Forelimb muscle (tissue), 1 donor: Measurements from ENCODE around the gene SH2D6. TPM values are rescaled to one million over a fixed set of nuclear protein-coding genes. Genes with fewer than 3 reads are reported as not detected.

Experiments
- DNase-seq: peaks from one replicate; pipeline ENCODE4 v3.0.0-alpha.2; 2013; ENCODE audit warnings: low read depth
- polyA plus RNA-seq: library from polyadenylated mRNA; unstranded; fragments of 120-200 nt; gene quantifications from one replicate; pipeline ENCODE4 v1.2.1, GENCODE V29; 2013; ENCODE audit not compliant: insufficient read length

Gene SH2D6
- polyA plus RNA-seq, 1 donor = 0.80 TPM

DNA sequence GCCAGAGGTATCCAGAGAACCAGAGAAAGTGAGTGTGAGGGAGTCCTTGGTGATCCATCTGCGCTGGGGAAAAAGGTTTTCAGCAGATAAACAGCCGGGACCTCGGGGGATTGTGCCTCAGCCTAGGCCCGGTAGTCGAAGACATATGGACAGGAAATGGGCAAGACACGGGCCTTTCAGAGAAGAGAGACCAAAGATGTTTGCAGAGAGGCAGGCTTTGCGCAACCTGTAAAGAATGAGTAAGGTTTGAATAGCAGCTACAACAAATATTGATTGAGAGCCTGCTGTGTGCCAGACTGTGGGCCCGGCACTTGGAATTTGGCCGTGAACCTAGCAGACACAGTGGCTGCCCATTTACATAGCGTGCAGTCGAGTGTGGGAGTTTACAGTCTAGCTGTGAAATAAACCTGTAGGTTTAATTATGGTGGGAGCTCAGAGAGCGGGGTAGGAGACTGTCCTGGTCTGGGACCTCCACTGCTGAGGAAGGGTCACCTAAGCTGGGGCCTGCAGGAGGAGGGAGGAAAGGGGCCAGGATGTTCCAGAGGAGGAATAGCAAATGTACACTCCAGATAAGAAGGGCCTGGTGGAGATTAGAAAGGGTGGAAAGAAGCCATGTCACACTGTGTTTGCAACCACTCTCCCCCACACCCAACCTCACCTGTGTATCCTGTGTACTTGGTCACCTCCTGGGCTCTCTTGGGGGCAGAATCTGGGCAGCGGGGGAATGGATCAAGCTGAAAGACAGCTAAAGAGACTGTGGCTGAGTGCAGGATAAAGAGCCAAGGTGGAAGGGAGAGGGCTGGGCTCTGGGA lies 3.0 kb downstream of the SH2D6 start:
- no peak for DNase-seq

DNA sequence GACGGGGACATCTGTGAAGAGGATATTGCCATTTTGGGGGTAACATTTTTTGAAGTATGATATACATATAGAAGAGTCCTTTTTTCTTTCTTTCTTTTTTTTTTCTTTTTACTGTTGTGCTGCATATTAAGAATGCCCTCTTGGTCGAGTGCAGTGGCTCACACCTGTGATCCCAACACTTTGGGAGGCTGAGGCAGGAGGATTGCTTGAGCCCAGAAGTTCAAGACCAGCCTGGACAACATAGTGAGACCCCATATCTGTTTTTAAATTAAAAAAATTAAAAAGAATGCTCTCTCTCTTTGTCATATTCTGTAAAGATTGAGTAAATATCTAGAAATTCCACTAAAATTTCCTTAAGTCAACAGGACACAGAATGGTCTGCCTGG lies 3.6 kb downstream of the SH2D6 start:
- no peak for DNase-seq

- no peak for DNase-seq
Observed at GRCh38 chr2:85423525-85423924, 5.0 kb downstream of the SH2D6 start.

DNA sequence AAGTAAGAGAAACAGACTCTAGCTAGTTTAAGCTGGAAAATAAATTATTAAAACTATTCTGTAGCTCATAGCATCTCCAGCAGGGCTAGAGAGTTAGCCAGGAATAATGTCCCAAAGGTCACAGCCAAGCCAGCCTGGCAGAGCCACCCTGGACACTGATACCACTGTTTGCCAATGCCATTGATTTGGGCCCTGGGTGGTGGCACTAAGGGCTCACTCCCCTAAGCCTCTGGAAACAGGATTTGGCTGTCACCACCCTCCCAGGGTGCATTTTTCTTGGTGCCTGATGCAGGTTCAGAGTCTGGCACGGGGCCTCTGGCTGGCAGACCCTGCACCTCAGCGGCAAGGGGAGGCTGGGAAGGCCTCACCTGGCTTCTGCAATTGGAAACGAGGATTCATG lies 7.1 kb downstream of the SH2D6 start:
- DNase-seq = no peak

DNA sequence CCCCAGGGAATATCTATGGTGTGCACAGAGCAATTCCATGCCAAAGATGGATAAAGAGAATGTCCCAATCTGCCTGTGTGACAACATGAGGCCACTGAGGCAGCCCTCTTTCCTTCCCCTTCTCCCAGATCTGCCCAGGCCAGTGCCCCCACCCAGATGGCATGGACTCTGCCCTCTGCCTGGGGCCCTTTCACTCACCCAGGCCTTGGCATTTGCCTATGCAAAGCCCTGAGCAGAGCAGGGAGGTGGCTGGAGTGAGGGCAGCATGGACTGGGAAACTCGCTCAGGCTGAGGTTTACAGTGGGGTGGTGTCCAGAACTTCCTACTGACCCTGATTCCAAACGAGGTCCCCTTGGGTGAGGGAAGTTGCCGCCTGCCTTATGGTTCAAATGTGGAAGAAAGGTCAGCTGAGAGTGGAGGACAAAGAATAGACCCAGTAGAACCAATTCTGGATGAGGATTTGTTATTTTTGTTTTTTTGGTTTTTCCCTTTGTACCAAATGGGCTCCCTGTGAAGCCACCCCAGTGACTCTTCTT lies 8.9 kb downstream of the SH2D6 start:
- no peak for DNase-seq

- no peak for DNase-seq
Observed at GRCh38 chr2:85428343-85428881, 9.9 kb downstream of the SH2D6 start.

DNA sequence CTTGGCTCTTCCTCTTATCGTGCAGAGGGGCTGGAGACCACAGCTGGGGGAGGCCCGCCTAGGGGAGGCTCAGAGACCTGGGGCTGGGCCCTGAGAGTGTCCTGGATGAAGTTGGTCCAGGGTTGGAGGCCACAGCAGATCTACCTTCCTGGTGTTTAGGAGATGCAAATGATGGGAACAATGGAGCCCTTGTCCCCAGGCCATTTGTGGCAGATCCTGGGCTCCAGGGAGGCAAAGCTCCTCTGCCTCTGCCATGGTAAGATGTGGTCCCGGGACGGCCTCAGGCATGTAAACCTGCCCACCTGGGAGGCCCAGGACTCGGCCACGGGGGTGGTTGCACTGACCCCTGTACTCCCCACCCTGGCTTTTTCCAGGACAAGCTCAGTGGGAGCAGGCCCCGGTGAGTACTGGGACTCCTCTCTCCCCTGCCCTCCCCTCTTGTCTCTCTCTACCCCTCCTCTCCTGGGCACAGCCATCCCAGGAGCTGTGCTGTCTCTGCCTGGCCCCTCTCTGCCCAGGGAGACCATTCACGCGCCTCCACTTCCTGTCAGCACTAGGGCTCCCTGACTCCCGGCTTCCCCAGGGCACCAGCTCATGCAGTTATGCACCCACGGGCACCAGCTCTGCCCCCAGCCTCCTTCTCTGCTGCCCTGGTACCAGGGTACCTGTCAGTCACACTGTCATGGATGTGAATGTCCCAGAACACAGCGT lies 10.9 kb downstream of the SH2D6 start:
- no peak for DNase-seq

- no peak for DNase-seq
Observed at GRCh38 chr2:85429924-85430289, 11.4 kb downstream of the SH2D6 start.

DNA sequence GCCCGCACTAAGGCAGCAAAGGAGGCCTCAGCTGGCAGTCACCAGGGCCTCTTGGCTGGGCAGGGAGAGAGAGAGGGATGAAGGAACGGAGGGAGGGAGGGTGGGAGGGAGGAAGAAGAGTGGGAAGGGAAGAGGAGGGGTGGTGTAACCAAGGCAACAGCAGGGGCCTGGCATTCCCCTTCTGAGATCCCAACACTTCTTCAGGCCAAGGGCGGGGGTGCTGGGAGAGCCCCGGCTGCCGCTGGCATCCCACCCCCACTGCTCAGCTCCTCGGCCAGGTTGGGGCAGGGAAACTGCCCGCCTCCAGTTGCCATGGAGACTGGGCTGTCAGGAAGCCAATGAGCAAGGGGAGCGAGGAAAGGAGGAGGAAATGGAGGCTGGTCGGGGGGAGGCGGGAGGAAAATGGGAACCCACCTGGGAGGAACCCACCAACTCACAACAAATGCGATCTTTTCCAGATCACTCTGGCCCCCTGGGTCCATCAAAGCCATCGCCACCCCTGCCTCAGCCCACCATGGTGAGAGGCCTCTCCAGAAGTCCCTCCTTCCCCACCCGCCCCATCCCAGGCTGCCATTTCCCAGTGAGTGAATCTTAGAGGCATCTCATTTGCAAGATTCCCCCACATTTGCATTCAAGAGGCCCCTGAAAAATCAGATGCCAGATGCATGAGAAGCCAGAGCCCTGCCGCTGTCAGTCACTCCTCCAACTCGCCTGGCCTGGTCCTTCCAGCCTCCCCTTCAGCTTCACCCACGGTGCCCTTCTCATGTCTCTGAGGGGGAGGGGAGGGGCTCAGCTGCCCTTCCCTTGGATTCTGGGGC lies 12.4 kb downstream of the SH2D6 start:
- no peak for DNase-seq

- no peak for DNase-seq
Observed at GRCh38 chr2:85431570-85432205, 13.2 kb downstream of the SH2D6 start.

DNA sequence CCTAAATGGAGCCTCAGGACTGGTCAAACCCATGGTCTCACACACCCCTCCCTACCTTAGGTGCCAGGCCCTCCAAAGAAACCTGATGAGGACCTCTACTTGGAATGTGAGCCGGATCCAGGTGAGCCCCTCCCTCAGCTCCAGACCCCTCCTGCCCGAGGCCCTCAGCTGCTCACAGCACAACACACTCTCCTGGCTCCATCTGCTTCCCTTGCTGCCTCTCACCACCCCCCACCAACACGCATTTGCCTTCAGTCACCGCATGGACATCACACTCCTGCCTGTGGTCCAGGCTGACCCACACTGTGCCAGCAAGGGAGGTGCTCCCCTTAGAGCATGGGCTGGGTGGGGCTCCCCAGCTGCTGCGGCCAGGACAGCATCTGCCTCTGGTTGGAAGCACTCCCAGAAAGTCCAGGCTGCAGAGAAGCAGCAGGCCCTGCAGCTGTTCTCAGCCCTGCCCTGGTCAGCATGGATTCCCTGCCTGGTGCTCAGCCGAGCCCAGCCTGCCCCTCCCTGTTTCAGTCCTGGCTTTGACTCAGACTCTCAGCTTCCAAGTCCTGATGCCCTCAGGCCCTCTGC lies 15.1 kb downstream of the SH2D6 start:
- DNase-seq = peak; percentile 70

- DNase-seq = no peak
Observed at GRCh38 chr2:85434696-85435095, 16.2 kb downstream of the SH2D6 start.

DNA sequence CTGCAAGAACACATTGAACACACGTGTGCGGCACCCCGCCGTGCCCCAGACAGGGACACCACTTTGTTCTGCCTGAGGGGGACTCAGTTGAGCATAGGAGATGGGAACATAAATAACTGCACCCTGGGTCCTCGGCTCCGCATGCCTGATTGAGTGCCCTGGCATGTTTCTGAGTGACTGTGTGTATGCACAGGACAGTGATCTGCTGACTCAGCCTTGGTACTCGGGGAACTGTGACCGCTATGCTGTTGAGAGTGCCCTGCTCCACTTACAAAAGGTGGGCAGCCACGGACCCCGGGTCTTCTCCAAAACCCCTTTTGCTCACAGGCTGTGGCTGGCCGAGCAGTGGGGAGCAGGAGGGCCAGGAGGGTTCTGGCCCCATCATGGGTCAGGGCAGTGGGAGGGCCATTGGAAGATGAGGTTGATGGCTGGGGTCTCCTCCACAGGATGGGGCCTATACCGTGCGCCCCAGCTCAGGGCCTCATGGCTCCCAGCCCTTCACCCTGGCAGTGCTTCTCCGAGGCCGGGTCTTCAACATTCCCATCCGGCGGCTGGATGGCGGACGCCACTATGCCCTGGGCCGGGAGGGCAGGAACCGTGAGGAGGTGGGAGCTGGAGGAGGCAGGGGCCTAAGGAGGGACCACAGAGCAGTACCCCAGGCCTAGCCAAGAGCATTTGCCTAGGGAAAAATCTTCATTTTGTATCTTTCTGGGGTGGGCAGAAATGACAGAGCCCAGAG lies 16.9 kb downstream of the SH2D6 start:
- no peak for DNase-seq

GRCh38 chr2:85435981-85436835 lies 17.7 kb downstream of the SH2D6 start:
- no peak for DNase-seq

DNA sequence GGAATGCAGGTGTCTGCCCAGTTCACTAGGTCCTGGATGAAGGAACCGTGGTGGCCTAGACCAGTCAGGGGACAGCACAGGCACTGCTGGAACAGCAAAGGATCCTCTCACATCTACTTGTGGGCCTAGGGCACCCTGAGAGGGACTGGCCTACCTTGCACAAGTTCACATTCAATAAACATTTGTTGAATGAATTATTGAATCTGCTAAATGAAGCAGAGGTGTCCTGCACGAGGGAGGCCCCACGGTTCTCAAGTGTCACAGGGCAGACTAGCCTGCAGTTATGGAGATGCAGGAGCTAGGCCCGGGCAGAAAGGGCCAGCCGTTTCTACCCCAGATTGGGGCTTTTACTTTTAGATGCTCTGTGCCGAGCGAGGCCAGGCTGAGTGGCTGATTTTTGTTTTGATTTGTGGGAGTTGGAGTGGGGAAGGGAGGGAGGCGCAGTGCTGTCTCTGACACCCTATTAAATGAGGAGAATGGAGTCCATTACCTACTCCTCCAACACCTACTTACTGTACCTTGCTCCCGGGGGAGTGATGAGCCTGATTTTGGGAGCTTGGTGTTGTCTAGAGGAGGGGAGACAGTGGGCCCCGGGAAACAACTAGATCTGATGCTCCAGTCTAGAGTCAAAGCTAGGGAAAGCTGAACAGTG lies 18.4 kb downstream of the SH2D6 start:
- DNase-seq = no peak

- DNase-seq = no peak
Observed at GRCh38 chr2:85437488-85438200, 19.1 kb downstream of the SH2D6 start.

DNA sequence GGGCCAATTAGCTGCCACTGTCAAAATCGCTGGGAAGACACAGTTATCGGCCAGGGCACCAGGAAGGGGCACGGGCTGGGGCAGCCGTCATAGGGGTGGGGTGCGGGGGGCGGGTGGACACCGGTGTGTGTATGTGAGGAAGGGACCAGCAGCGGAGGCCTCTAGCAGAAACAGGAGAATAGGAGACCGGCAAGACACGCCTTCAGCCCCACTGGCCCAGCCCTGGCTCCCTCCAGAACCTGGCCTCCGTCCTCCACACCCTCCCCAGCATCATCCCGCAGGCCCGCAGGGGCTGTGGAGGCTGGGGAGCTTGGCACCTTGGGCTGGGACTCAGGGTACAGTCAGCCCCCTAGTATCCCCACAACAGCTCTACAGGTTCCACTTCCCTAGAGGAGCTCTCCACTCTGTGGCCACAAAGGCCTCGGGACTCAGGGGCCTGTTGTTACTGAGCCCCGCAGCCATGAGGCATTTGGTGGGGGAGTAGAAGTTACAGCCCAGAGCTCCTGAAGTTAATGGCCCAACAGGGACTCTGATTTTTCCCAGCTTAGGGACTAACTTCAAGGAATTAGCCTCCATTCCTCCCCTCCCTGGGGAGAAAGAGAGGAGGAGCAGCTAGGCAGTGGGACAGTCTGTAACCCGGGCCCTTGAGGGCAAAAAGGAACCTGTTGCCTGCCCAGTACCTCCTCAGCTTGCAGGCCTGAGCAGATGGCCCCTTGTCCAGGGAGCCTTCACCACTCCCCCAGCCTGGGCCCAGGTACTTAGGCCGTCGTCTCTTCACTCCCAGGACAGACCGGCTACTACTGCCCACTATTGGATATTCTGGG lies 19.9 kb downstream of the SH2D6 start:
- DNase-seq = no peak
